ENCODE measurements around the gene AIDA.

DNA sequence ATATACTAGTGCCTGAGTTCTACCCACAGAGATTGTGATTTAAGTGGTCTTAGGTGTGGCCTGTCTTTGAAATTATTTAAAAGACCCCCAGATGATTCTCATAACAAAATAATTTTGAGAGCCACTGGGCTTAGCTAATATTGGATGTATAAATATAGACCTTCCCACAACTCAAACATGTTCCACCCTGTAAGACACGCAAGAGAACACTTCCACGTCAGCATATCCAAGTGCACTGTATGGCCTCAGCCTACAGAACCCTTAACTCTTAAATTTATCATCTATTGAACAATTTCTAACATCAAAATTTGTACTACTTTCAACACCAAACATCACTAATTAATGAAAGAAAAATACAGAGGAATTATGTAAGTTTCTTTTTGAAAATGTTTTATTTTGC, 27.2 kb upstream of the AIDA start:
- TF ChIP-seq CTCF (conservative IDR thresholded peaks at IDR 0.05; ENCODE audit: low read depth in 2 of 2) (no peak), REST (IDR thresholded peaks at IDR 0.05; ENCODE audit: unreplicated experiment) (no peak)

All from GM23338 (cell line).